Stimulated activated CD8-positive, alpha-beta memory T cell treated with anti-CD3 and anti-CD28 coated beads, Interleukin-4, amount 100 ng/mL, for 48 hours (primary cell): ENCODE results near the gene ANKRD33.

Experiments used
- DNase-seq: peaks from one replicate; pipeline ENCODE4 v3.0.0-alpha.2; 2020

The ANKRD33 gene

DNA sequence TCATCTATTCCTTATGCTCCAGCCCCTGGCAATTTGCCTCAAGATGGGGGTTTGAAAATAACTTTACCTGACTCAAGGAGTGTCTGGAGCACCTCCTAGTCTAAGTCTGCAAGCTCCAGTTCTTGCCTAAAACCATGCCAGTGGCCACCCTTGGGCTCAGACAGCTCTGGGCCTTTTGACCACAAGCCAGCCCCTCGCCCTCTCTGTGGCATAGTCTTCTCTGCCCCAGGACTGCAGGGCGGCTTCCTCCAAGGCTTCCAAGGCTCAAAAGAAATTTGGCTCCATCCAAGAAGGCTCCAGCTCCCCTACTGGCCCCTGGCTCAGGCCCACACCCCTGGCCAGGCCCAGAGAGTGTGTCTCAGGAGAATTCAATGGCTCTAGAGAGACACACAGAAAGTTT is 34.2 kb downstream of the ANKRD33 start:
- DNase-seq: no peak

DNA sequence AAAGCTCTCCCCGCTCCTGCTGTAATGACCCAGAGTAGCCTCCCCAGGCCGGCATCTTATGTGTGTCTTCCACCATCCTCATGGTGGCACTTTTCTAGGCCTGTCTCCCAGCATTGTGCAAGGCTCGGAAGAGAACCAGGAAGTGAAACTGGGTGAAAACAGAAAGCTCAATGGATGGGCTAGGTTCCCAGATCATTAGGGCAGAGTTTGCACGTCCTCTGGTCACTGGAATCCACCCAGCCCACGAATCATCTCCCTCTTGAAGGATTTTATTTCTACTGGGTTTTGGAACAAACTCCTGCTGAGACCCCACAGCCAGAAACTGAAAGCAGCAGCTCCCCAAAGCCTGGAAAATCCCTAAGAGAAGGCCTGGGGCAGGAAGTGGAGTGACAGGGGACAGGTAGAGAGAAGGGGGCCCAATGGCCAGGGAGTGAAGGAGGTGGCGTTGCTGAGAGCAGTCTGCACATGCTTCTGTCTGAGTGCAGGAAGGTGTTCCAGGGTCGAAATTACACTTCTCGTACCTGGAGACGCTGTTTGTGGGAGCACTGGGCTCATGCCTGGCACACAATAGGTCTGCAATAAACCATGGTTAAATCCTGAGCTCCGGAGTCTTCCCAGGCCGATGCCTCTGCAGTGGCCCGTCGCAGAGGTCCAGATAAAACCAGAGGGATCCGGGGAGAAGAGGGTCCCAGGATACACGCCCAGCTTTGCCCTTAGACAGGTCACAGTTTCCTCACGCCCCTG is 35.0 kb downstream of the ANKRD33 start:
- no peak for DNase-seq

DNA sequence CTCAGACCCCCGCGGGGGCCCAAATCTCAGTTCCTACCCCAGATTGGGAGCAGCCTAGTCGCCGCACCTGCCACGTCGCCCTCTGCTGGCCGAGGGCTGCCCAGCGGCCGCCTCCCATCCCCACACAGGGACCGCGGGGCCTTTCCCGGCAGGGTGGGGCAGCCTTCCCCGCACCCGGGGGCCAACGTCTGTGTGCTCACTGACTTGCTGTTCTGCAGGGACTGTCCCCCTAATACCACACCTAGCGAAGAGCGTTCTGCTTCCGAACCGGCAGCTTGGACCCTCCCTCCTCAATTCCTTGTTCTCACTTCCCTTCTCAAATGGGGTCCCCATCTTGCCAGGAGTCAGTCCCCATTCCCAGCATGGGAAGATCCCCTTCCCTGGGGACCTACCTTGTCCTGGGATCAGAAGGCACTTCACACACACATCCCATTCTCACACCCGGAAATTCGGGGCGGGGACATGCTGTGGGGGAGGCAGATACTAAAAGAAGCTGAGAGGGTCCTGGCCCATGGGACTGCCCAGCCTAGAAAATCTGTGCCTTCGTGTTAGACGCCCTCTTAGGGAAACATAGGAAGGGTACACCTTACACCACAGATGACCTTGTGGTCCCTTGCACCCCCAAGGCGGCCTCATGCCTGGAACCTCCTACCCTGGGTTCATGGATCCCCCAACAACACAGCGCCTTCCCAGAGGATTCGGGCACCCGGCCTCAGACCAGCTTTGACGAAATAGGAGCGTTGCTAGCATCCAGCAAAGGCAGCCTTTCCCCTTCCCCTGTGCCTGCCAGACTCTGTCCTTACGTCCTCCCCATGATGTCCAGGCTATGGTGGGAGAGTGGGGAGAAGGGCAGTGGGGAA is 35.8 kb downstream of the ANKRD33 start:
- DNase-seq: peak; percentile 78

DNA sequence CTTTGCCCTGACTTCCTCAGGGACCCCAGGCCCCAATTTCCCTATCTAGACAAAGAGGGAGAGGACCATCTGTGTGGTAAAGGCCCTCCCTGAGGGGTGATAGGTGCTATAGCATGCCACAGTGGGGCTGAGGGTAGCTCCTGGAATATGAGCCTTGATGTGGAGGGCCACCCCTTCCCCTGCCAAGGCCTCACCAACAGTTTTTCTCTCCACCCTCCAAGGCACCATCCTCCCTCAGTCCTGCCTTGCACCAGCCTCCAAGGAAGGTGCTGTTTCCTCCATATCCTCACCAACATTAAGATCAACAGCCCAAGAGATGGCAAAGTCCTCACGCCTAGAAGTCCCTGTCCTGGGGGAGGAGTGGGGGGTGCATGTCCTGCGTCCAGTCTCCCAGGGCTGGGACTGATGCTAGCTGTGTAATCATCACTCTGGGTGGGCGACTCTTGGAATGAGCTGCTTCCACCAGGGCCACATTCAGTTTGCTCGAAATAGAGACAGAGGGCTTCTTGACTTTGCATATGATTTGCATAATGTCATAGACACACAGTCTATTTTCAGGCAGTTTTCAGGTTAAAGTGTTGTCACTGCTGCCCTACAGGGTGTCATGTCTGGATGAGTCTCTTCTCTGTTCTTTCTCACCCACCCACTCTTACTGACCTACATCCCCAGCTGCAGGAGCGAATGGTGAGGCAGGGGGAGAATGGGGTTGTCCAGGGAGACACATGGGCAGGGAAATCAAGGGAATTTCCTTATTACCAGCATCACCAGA is 36.8 kb downstream of the ANKRD33 start:
- no peak for DNase-seq

DNA sequence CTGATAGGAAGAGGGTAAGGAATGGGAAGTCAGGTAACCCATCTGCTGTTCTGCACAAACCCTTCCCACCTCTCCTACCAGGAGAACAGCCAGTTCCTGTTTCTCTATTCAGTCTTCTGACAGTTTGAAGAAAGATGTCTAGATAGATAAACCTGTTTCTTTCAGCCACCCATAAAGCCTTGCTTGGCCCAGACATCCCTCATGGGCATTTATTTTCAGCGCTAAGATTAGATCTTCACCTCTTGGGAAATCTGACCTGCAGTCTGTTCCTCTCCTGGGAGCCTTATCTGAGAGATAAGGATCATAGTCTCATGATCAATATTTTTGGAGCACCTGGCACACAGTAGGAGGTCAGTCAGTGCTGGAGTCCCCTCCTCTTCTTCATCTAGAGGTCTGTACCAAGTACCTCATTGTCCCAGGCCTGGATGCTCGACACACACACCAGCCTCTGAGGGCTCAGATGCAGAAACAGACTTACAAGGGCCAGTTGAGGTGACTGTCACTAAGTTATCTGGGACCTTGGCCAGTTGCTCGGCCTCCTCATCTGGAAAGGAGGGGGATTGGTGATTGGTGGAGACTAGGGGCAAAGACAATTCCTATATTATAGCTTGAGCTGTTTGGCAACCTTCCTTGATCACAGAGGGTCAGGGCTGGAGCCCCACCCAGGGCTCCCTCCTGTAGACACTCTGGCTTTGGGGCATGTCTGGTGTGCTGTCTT is 37.6 kb downstream of the ANKRD33 start:
- DNase-seq: no peak

DNA sequence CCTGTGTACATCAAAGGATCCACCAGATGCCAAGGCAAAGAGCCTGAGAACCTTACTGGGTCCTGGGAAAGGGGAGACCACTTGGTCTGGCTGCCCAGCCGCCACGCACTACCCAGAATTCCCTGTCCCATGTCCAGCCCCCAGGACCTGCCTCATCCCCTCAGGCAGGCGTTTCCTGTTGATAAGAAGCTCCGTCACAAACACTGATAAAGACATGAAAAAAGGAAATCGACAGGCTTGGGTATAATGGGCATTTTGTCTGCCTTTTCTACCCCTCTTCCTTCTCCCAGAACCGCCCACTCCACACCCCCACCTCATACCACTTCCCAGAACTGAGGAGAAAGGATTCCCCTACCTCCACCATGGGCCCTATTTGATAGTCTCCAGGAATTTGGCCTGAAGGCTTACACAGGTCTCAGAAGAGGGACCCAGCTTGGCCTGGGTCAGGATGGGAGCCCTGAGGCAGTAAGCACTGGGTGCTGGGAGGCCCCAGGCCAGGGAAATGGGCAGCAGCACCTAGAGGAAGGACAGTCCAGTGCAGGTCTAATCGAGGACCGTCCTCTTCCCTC is 38.2 kb downstream of the ANKRD33 start:
- DNase-seq: no peak

DNA sequence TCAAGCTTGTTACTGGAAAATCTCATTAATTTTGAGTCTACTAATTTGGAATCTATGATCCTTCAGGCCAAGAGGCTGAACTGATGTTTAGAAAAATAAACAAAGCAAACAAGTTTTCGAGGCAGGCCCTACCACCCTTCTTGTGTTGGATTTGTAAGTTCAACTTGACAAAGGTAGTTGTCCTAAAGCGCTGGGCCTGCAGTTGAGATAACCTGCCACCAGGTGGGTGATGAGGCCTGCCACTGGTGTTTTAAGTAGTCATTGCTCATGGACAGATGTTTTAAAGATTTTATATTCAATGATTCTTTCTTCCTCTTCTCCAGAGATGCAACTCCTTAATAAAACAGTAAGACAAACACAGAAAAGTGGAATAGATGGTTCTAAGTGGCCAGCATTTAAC is 38.8 kb downstream of the ANKRD33 start:
- peak; percentile 72 for DNase-seq

DNA sequence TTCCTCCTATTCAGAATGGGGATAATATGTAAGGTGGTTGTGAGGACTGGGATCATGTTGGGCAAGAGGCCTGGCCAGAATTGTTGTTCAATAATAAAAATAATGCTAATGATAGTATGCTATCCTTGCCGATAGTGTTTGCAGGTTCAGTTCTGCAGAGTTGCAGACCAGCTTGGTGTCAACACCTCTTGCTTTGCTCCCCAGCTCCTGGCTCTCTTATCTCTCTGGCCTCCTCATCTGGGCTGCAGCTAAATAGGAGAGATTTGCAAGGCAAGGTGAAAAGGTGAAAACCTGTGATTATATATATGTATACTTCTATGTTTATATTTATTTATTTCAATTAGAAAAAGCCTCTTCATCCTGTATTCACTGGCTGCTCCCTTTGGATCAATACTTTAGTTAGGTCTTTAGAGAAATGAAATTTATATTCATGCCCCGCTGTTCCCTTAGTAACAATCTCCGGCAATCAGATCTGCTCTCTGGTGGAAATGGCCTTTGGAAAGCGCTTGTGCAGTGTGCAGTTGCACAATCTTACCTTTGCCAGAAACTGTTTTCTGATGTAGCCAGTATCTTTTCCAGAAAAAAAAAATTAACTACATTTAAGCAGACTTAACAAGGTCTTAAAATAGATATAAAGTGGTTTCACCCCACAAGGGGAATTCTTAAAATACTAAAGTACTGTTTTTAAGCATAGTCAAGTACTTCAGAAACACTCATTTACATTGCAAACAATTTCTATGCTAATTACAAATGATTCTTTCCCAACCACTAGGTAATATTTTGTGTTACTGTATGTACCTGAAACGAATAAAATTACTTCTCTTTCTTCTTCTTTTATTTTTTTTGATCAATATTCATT is 44.5 kb downstream of the ANKRD33 start:
- no peak for DNase-seq

DNA sequence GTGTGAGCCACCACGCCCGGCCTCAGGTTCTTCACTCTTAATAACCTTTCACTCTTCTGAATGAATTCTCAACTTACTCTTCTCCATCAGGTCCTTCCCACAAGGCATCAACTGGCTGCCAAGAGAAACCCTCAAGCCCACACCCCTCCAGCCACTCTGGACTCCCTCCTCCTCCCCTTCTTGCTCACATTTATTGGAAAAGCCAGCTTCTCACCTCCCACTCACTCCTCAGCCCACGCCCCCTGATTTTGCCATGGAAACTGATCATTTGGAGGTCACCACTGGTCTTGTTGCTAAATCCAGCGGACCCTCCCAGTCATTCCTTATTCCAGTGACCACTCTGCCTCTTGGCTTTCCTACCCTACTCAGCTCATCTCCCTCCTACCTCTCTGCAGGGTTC is 46.2 kb downstream of the ANKRD33 start:
- DNase-seq: no peak

DNA sequence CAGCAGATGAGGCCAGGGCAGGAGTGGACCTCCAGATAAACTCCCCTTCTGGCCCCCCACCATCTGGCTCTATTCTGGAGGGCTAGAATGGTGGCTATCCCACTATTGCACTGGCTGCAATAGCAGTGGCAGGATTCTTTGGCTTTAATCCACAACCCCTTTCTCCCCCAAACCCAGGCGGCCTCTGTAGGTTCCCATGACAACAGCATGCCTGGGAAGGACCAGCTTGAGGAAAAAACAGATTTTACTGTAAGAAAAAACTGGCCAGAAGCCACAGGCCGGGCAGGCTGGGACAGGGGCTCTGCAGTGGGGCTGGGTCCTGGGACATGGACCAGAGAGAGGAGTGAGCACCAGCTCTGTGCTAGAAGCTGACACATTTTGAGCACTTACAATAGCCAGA is 50.0 kb downstream of the ANKRD33 start:
- DNase-seq: no peak

DNA sequence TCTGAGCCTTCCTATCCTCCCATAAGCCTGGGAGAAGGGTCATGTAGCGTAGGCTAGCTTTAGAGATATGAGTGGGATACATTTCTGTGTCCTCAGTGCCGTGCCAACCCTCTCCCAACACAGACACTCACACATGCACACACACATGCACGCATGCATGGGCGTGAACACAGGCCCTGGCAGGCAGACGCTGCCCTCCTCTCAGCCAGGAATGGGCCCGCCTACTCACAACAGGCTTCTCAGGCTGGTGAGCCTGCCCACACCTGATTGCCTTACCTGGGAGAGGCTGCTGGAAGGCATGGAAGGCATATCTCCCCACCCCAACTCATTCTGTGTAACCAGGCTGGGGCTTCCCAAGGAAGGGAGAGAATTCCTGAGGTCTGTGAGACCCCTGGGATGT is 50.8 kb downstream of the ANKRD33 start:
- no peak for DNase-seq

DNA sequence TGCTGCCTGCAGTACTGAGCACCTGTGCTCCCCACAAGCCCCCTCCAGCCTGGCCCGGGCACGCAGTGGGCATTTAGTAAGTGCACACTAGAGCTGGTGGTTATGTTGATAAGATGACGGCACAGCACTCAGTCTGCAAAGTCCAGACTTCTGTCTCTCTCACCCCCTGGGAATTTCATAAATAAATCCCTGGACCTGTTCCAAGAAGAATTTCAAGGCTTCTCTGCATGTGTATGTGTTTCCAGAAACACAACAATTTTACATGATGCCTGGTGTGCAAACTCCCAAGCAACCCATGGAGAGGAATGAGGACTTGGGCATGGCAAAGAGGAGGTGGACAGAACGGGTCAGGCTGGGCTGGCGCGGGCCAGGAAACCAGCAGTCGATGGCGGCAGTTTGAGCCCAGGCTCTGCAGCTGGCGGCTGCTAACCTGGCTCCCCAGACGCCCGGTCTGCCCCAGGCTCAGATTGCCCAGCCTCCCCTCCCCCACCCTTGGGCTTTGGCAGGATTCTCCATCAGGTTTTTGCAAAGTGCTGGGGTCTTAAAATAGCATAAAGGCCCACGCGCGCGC is 53.2 kb downstream of the ANKRD33 start:
- no peak for DNase-seq
